ENCODE results near the gene ENGASE.

The ENGASE gene

DNA sequence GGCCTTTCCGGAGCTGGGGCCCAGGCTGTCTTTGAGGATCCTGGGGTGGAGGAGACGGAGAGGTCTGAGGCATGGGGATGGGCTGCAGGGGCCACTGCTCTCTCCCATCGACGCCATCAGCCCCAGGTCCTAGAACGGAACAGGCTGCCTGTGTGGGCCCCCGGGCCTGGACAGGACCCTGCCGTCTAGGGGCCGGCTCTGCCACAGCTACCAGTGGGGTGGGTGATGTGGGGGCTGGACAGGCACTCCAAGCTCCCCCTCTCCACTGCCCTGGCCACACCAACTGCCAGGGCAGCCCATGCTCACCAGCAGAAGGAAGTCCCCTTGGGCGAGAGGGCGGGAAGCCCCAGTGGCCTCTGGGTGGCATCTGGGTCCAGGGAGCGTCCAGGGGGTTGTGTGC, 37.8 kb downstream of the ENGASE start:
- Histone ChIP-seq H4K12ac (ENCODE audit: low read depth, low read length) (no peak overlapping the region), H3K9ac (ENCODE audit: low read length) (no peak overlapping the region), H3K23ac (ENCODE audit: low read length) (no peak overlapping the region), H3K18ac (ENCODE audit: low read length) (no peak overlapping the region), H3K4me3 (ENCODE audit: low read depth, low read length) (no peak overlapping the region), H2BK120ac (ENCODE audit: insufficient read depth, low read length, poor library complexity) (no peak overlapping the region), H3K4me2 (ENCODE audit: low read length) (no peak overlapping the region), H3K14ac (ENCODE audit: low read length) (no peak overlapping the region), H2BK12ac (ENCODE audit: low read length) (no peak overlapping the region), H4K91ac (ENCODE audit: low read depth, low read length) (no peak overlapping the region), H3K27ac (ENCODE audit: low read depth, low read length) (no peak overlapping the region), H3K36me3 (ENCODE audit: control insufficient read depth in 1 of 2, insufficient read depth in 2 of 2, low read length in 2 of 2) (no peaks in the 10 kb centered on the region), H3K9me3 (ENCODE audit: insufficient read depth, low read depth, low read length) (no peaks in the 10 kb centered on the region), H2AFZ (ENCODE audit: insufficient read depth, low read length, poor library complexity) (no peak overlapping the region), H3K4me1 (ENCODE audit: control insufficient read depth in 1 of 2, insufficient read depth in 2 of 2, low read length in 2 of 2) (no peaks in the 10 kb centered on the region), H3K79me2 (ENCODE audit: control insufficient read depth, insufficient read depth, low read length, poor library complexity) (no peaks in the 10 kb centered on the region), H3K4ac (ENCODE audit: low read depth, low read length) (no peak overlapping the region), H4K8ac (ENCODE audit: low read depth, low read length) (no peak overlapping the region), H3K79me1 (ENCODE audit: low read length) (no peaks in the 10 kb centered on the region), H2AK5ac (ENCODE audit: low read length) (no peak overlapping the region), H3K27me3 (ENCODE audit: insufficient read depth, low read length) (no peaks in the 10 kb centered on the region), H2BK5ac (ENCODE audit: low read depth, low read length, poor library complexity) (no peak overlapping the region)
- no CpG with 5 or more reads among the region's 11 CpGs for WGBS (ENCODE audit: extremely low coverage, insufficient coverage, insufficient read length)
- no peak for DNase-seq

DNA sequence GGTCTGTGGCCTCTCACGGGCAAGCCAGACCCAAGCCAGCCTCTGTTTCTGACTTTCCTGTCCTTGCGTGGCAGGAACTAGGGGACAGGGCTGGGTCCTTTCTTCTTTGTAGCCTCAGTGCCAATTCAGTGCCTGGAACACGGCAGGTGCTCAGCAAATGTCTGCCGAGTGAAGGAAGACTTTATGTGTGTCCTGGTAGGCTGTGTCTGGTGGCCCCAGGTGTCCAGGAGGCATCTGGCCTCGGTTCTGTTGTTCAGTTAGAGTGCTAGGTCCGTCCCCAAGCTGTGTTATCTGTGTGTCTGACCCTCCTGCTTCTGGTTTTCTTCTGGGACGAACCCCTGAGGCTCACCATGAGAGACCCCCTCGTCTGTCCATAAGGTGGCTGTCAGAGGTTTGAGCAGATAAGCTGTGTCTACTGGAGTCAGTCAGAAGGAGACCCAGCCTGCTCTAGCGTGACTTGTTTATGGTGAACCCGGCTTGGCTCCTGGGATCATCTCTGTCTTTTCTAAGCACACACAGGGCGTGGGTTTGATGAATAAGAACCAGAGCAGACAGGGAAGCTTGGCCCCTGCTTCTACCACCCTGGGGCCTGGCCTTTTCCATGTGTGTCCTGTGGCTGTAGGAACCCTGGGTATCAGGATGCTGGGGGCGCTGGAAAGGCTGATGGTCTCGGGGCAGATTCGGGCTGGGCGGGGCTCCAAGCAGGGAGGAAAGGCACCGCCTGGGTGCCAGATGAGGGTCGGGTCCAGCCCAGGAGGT, 39.3 kb downstream of the ENGASE start:
- H3K9me3 ChIP-seq (ENCODE audit: insufficient read depth, low read depth, low read length): no peaks in the 10 kb centered on the region

GRCh38 chr17:79114458-79115301, 40.1 kb downstream of the ENGASE start:
- WGBS (ENCODE audit: extremely low coverage, insufficient coverage, insufficient read length): no CpG with 5 or more reads among the region's 30 CpGs
- no peak overlapping the region for H2BK12ac ChIP-seq (ENCODE audit: low read length)
- no peaks in the 10 kb centered on the region for H3K4me1 ChIP-seq (ENCODE audit: control insufficient read depth in 1 of 2, insufficient read depth in 2 of 2, low read length in 2 of 2)
- H2BK5ac ChIP-seq (ENCODE audit: low read depth, low read length, poor library complexity): no peak overlapping the region
- H3K9ac ChIP-seq (ENCODE audit: low read length): no peak overlapping the region
- no peak overlapping the region for H3K14ac ChIP-seq (ENCODE audit: low read length)
- H2AFZ ChIP-seq (ENCODE audit: insufficient read depth, low read length, poor library complexity): no peak overlapping the region
- no peak overlapping the region for H2AK5ac ChIP-seq (ENCODE audit: low read length)
- no peak overlapping the region for H3K4ac ChIP-seq (ENCODE audit: low read depth, low read length)
- DNase-seq: peak in 1 of 2 donors; percentile 1
- no peak overlapping the region for H3K4me3 ChIP-seq (ENCODE audit: low read depth, low read length)
- no peak overlapping the region for H4K8ac ChIP-seq (ENCODE audit: low read depth, low read length)
- H2BK120ac ChIP-seq (ENCODE audit: insufficient read depth, low read length, poor library complexity): no peak overlapping the region
- H3K36me3 ChIP-seq (ENCODE audit: control insufficient read depth in 1 of 2, insufficient read depth in 2 of 2, low read length in 2 of 2): no peaks in the 10 kb centered on the region
- no peak overlapping the region for H3K18ac ChIP-seq (ENCODE audit: low read length)
- H3K23ac ChIP-seq (ENCODE audit: low read length): no peak overlapping the region
- no peak overlapping the region for H3K4me2 ChIP-seq (ENCODE audit: low read length)
- no peaks in the 10 kb centered on the region for H3K9me3 ChIP-seq (ENCODE audit: insufficient read depth, low read depth, low read length)
- no peaks in the 10 kb centered on the region for H3K79me2 ChIP-seq (ENCODE audit: control insufficient read depth, insufficient read depth, low read length, poor library complexity)
- no peaks in the 10 kb centered on the region for H3K79me1 ChIP-seq (ENCODE audit: low read length)
- H4K91ac ChIP-seq (ENCODE audit: low read depth, low read length): no peak overlapping the region
- H3K27me3 ChIP-seq (ENCODE audit: insufficient read depth, low read length): no peaks in the 10 kb centered on the region
- no peak overlapping the region for H4K12ac ChIP-seq (ENCODE audit: low read depth, low read length)
- H3K27ac ChIP-seq (ENCODE audit: low read depth, low read length): no peak overlapping the region

More for the DNA sequence above, 39.3 kb downstream of the ENGASE start:
- H3K4me3 ChIP-seq (ENCODE audit: low read depth, low read length): no peak overlapping the region
- no peak overlapping the region for H2BK120ac ChIP-seq (ENCODE audit: insufficient read depth, low read length, poor library complexity)
- no peak overlapping the region for H3K27ac ChIP-seq (ENCODE audit: low read depth, low read length)
- no peak overlapping the region for H3K23ac ChIP-seq (ENCODE audit: low read length)
- H3K27me3 ChIP-seq (ENCODE audit: insufficient read depth, low read length): no peaks in the 10 kb centered on the region
- no peak overlapping the region for H2BK12ac ChIP-seq (ENCODE audit: low read length)
- WGBS (ENCODE audit: extremely low coverage, insufficient coverage, insufficient read length): no CpG with 5 or more reads among the region's 17 CpGs
- H2BK5ac ChIP-seq (ENCODE audit: low read depth, low read length, poor library complexity): no peak overlapping the region
- no peak overlapping the region for H3K9ac ChIP-seq (ENCODE audit: low read length)
- no peaks in the 10 kb centered on the region for H3K36me3 ChIP-seq (ENCODE audit: control insufficient read depth in 1 of 2, insufficient read depth in 2 of 2, low read length in 2 of 2)
- no peak overlapping the region for H3K4me2 ChIP-seq (ENCODE audit: low read length)
- no peak overlapping the region for H3K18ac ChIP-seq (ENCODE audit: low read length)
- no peak overlapping the region for H2AK5ac ChIP-seq (ENCODE audit: low read length)
- H4K91ac ChIP-seq (ENCODE audit: low read depth, low read length): no peak overlapping the region
- H3K79me1 ChIP-seq (ENCODE audit: low read length): no peaks in the 10 kb centered on the region
- H2AFZ ChIP-seq (ENCODE audit: insufficient read depth, low read length, poor library complexity): no peak overlapping the region
- H3K4me1 ChIP-seq (ENCODE audit: control insufficient read depth in 1 of 2, insufficient read depth in 2 of 2, low read length in 2 of 2): no peaks in the 10 kb centered on the region
- DNase-seq: no peak
- no peak overlapping the region for H3K4ac ChIP-seq (ENCODE audit: low read depth, low read length)
- H3K14ac ChIP-seq (ENCODE audit: low read length): no peak overlapping the region
- H4K12ac ChIP-seq (ENCODE audit: low read depth, low read length): no peak overlapping the region
- no peaks in the 10 kb centered on the region for H3K79me2 ChIP-seq (ENCODE audit: control insufficient read depth, insufficient read depth, low read length, poor library complexity)
- no peak overlapping the region for H4K8ac ChIP-seq (ENCODE audit: low read depth, low read length)

DNA sequence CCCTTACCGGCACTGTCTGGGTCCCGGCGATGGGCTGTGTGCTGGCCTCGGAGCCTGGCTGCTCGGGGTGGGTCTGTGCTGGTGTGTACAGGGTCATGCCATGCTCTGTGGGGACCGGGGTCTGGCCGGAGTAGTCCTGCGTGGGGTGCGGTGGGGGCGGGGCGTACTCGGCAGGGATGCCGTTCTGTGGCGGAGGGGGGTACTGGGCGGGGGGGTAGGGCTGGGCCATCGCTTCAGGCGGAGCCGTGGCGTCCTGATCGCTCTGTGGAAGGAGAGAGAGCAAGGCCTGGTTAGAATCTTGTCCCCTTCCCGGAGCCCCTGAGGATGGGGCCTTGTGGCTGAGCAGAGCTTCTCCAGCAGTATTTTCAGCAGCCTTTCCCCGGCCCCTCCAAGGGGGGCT, 40.9 kb downstream of the ENGASE start:
- Histone ChIP-seq H3K27ac (ENCODE audit: low read depth, low read length) (no peak overlapping the region), H4K8ac (ENCODE audit: low read depth, low read length) (no peak overlapping the region), H3K4me2 (ENCODE audit: low read length) (no peak overlapping the region), H4K12ac (ENCODE audit: low read depth, low read length) (no peak overlapping the region), H3K9me3 (ENCODE audit: insufficient read depth, low read depth, low read length) (no peaks in the 10 kb centered on the region), H3K4me1 (ENCODE audit: control insufficient read depth in 1 of 2, insufficient read depth in 2 of 2, low read length in 2 of 2) (no peaks in the 10 kb centered on the region), H2BK5ac (ENCODE audit: low read depth, low read length, poor library complexity) (no peak overlapping the region), H2BK12ac (ENCODE audit: low read length) (no peak overlapping the region), H3K18ac (ENCODE audit: low read length) (no peak overlapping the region), H3K23ac (ENCODE audit: low read length) (no peak overlapping the region), H3K4me3 (ENCODE audit: low read depth, low read length) (no peak overlapping the region), H3K4ac (ENCODE audit: low read depth, low read length) (no peak overlapping the region), H3K36me3 (ENCODE audit: control insufficient read depth in 1 of 2, insufficient read depth in 2 of 2, low read length in 2 of 2) (no peaks in the 10 kb centered on the region), H3K79me1 (ENCODE audit: low read length) (no peaks in the 10 kb centered on the region), H4K91ac (ENCODE audit: low read depth, low read length) (no peak overlapping the region), H3K27me3 (ENCODE audit: insufficient read depth, low read length) (no peaks in the 10 kb centered on the region), H3K9ac (ENCODE audit: low read length) (no peak overlapping the region), H2AFZ (ENCODE audit: insufficient read depth, low read length, poor library complexity) (no peak overlapping the region), H3K79me2 (ENCODE audit: control insufficient read depth, insufficient read depth, low read length, poor library complexity) (no peaks in the 10 kb centered on the region), H2BK120ac (ENCODE audit: insufficient read depth, low read length, poor library complexity) (no peak overlapping the region), H3K14ac (ENCODE audit: low read length) (no peak overlapping the region), H2AK5ac (ENCODE audit: low read length) (no peak overlapping the region)
- no peak for DNase-seq
- no CpG with 5 or more reads among the region's 22 CpGs for WGBS (ENCODE audit: extremely low coverage, insufficient coverage, insufficient read length)
